Spleen (tissue), 7 donors: ENCODE data around the gene SOX6.
"Not testable (repeated sequence)": the region's sequence is repeated elsewhere in the genome, so short reads cannot be mapped to it uniquely, and the experiment has no call there.

Experiments used
- CTCF ChIP-seq, 11 experiments: fragments of 200-600 bp in 7 of 11; fragments of 450-650 bp in 4 of 11; sonication (generic) in 4 of 11; IDR thresholded peaks in 8 of 11; conservative IDR thresholded peaks in 3 of 11; 1 replicate in 7 of 11; 2 replicates in 4 of 11; pipeline versions ENCODE4 v1.4.0 to v1.8.0; 2016 to 2021; ENCODE audit warnings: antibody characterized with exemption in 11 of 11, inconsistent platforms in 4 of 11, mild to moderate bottlenecking in 1 of 11
- POLR2AphosphoS5 ChIP-seq, 3 donors: sonication (generic); formaldehyde crosslinking; IDR thresholded peaks; one replicate each; pipeline ENCODE4 v1.5.1; 2017; ENCODE audit warnings: antibody characterized with exemption in 3 of 3
- donor health status: DM: no; HTN: no; CAD: no; lungs with moderate emphysema.
- donor health status: DM: no; HTN: no; CAD: no.
- donor health status: DM: no; HTN: no; CAD: no.

GRCh38 chr11:16067268-16067667 lies 289.1 kb downstream of the SOX6 start:
- TF ChIP-seq CTCF (IDR thresholded peaks at IDR 0.05 in 8 of 11, conservative IDR thresholded peaks at IDR 0.05 in 3 of 11); POLR2AphosphoS5 (IDR thresholded peaks at IDR 0.05): not testable (repeated sequence)
